ENCODE data around the gene WDR59. TPM values are rescaled to one million over a fixed set of nuclear protein-coding genes. Genes with fewer than 3 reads are reported as not detected.
"Not testable (repeated sequence)": the region's sequence is repeated elsewhere in the genome, so short reads cannot be mapped to it uniquely, and the experiment has no call there.

WDR59 gene
- total and polyA plus RNA-seq, 2 of the 4 experiments (the other 2 are of a cell fraction) = 29.4 to 44.6 TPM

DNA sequence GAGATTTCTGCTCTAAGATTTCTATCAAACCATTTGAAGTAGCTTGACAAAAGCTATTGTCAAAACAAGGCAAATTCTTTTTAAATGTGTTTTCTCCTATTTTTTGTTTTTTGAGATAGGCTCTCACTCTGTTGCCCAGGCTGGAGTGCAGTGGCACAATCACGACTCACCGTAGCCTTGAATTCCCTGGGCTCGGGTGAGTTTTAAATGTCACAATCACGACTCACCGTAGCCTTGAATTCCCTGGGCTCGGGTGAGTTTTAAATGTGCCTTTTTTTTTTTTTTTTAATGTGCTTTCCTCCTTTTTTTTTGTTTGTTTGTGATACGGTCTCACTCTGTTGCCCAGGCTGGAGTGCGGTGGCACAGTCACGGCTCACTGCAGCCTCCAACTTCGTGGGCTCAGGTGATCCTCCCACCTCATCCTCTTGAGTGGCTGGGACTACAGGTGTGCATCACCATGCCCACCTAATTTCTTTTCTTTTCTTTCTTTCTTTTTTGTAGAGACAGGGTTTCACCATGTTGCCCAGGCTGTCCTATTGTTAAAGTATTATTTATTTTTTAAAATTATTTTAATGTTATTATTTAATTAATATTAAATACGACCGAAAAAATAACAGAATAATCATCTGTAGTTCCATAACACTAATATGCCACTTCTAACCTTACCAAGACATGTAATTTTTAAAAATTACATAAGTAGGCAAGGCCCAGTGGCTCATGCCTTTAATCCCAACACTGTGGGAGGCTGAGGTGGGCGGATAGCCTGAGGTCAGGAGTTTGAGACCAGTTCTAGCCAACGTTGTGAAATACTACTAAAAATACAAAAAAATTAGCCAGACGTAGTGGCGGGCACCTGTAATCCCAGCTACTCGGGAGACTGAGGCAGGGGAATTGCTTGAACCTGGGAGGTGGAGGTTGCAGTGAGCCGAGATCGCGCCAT lies 140.6 kb downstream of the WDR59 start:
- Histone ChIP-seq H2AK9ac (replicated peaks; ENCODE audit: low read depth, low read length, poor library complexity) (no peak overlapping the region), H3K9me3 (ENCODE audit: control insufficient read depth, insufficient read depth, low read length) (no peaks in the 10 kb centered on the region), H3K27ac (ENCODE audit: insufficient read depth, low read length) (no peak overlapping the region), H3K27me3 (ENCODE audit: control insufficient read depth, insufficient read depth, low read length) (peaks cover 19% of the 10 kb centered on the region), H2BK120ac (ENCODE audit: low read depth, low read length) (no peak overlapping the region), H3K9ac (ENCODE audit: low read depth, low read length) (no peak overlapping the region), H3K18ac (ENCODE audit: low read depth, low read length) (no peak overlapping the region), H4K5ac (ENCODE audit: low read depth, low read length) (no peak overlapping the region), H2BK20ac (ENCODE audit: low read depth, low read length) (no peak overlapping the region), H3K4me3 (ENCODE audit: insufficient read depth, low read depth, low read length) (no peak overlapping the region), H3K4me1 (ENCODE audit: control insufficient read depth, insufficient read depth, low read length) (no peaks in the 10 kb centered on the region), H4K20me1 (ENCODE audit: insufficient read depth, low read length) (no peaks in the 10 kb centered on the region), H3K56ac (ENCODE audit: extremely low read depth, insufficient read depth, low read length) (no peak overlapping the region), H3K79me1 (ENCODE audit: low read depth in 1 of 2, low read length in 2 of 2) (no peaks in the 10 kb centered on the region), H2BK5ac (ENCODE audit: low read depth, low read length, poor library complexity, severe bottlenecking) (no peak overlapping the region), H2AK5ac (ENCODE audit: low read depth, low read length) (no peak overlapping the region), H3K4ac (ENCODE audit: low read depth, low read length) (no peak overlapping the region), H3K4me2 (ENCODE audit: low read depth, low read length) (no peak overlapping the region), H2AFZ (replicated peaks; ENCODE audit: low read length, poor library complexity) (no peak overlapping the region), H3K9me1 (ENCODE audit: insufficient read depth, low read length) (no peaks in the 10 kb centered on the region), H3K36me3 (ENCODE audit: control insufficient read depth, insufficient read depth, low read length) (no peaks in the 10 kb centered on the region), H3K14ac (replicated peaks; ENCODE audit: low read depth, low read length) (no peak overlapping the region), H4K91ac (ENCODE audit: insufficient read depth, low read depth, low read length) (no peak overlapping the region), H3K23ac (ENCODE audit: low read depth, low read length) (no peak overlapping the region), H4K8ac (ENCODE audit: low read depth in 2 of 2, low read length in 2 of 2) (no peak overlapping the region), H2BK15ac (ENCODE audit: low read depth, low read length) (no peak overlapping the region)
- BruUV-seq (replicated peaks) = no TSS peak
- 0 out of 2 replicates have a peak, but pooled peaks have one; percentile 29 for ATAC-seq (ENCODE audit: low read depth)
- ChIA-PET POLR2A (ENCODE audit: unreplicated experiment) (no interaction called here), CTCF (interaction anchor here (1.2 kb wide), 1 partner anchor 19 kb away, joined by 3 read pairs; no protein-coding TSS in a partner anchor)
- dilution Hi-C loops (cut with HindIII; ENCODE audit: low sequenced_read_pairs, unreplicated experiment) (no loop called here), in situ Hi-C loops (cut with MboI; ENCODE audit: low sequenced_read_pairs) (no loop called here), intact Hi-C loops (cut with micrococcal nuclease) (no loop called here)
- no peak for DNase-seq
- WGBS, 2 experiments (ENCODE audit: extremely low coverage in 2 of 2, insufficient read length in 1 of 2) = 60% methylated on average over 1 of the region's 20 CpGs; no CpG with 5 or more reads in 1 of the 2 experiments
- no peak for TF ChIP-seq CHD1 (IDR thresholded peaks at IDR 0.05; ENCODE audit: low read depth, low read length)
- no peak for TF ChIP-seq CEBPB (IDR thresholded peaks at IDR 0.05; ENCODE audit: low read depth, low read length)
- no peak for TF ChIP-seq MAFK (IDR thresholded peaks at IDR 0.05; ENCODE audit: low read depth, low read length)
- TF ChIP-seq BHLHE40 (IDR thresholded peaks at IDR 0.05; ENCODE audit: low read depth, low read length) = no peak
- TF ChIP-seq RCOR1 (IDR thresholded peaks at IDR 0.05; ENCODE audit: insufficient replicate concordance, low read length) = no peak
- no peak for TF ChIP-seq MAZ (IDR thresholded peaks at IDR 0.05; ENCODE audit: borderline replicate concordance, low read depth, low read length)

DNA sequence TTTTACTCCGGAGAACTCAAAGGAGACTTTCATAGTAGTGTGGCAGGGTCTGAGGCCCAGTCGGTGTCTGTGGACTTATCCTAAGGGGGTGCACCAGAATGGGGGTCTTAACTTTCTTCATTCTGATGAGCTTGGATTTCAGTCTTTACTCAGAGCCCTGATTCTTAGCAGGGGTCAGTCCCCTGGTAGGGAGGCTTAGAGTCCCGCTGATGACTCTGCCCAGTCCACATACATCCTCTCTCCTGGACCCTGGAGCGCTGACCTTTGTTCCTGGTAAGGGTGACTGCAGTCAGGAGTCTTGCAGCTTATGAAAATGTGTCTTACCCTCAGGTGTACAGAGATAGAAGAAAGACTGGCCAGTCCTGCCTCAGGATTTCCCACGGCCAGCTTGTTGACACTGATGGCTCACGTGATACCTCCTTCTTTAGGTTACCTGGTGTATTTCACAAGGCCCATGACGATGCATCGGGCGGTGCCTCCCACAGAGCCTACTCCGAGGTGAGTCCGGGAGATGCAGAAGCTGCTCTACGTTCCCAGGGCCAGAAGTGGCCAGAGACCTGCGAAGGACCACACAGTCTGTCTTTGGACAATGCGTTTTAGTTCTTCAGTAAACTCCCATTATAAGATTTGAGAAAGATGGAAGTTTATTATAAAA lies 141.4 kb downstream of the WDR59 start:
- POLR2A ChIA-PET (ENCODE audit: unreplicated experiment); H3K9me3 ChIP-seq (ENCODE audit: control insufficient read depth, insufficient read depth, low read length); H2AK5ac ChIP-seq (ENCODE audit: low read depth, low read length); ATAC-seq (ENCODE audit: low read depth); H2BK15ac ChIP-seq (ENCODE audit: low read depth, low read length); H3K4me2 ChIP-seq (ENCODE audit: low read depth, low read length); H2BK120ac ChIP-seq (ENCODE audit: low read depth, low read length); H3K4me1 ChIP-seq (ENCODE audit: control insufficient read depth, insufficient read depth, low read length); dilution Hi-C loops (cut with HindIII; ENCODE audit: low sequenced_read_pairs, unreplicated experiment); H3K4ac ChIP-seq (ENCODE audit: low read depth, low read length); H3K14ac ChIP-seq (replicated peaks; ENCODE audit: low read depth, low read length); H3K36me3 ChIP-seq (ENCODE audit: control insufficient read depth, insufficient read depth, low read length); H4K8ac ChIP-seq (ENCODE audit: low read depth in 2 of 2, low read length in 2 of 2); H3K56ac ChIP-seq (ENCODE audit: extremely low read depth, insufficient read depth, low read length); H3K4me3 ChIP-seq (ENCODE audit: insufficient read depth, low read depth, low read length); H4K5ac ChIP-seq (ENCODE audit: low read depth, low read length); BruUV-seq (replicated peaks); in situ Hi-C loops (cut with MboI; ENCODE audit: low sequenced_read_pairs); H2BK5ac ChIP-seq (ENCODE audit: low read depth, low read length, poor library complexity, severe bottlenecking); H3K23ac ChIP-seq (ENCODE audit: low read depth, low read length); H3K79me1 ChIP-seq (ENCODE audit: low read depth in 1 of 2, low read length in 2 of 2); H2AFZ ChIP-seq (replicated peaks; ENCODE audit: low read length, poor library complexity); H3K9ac ChIP-seq (ENCODE audit: low read depth, low read length); H3K18ac ChIP-seq (ENCODE audit: low read depth, low read length); DNase-seq; H3K9me1 ChIP-seq (ENCODE audit: insufficient read depth, low read length); H4K20me1 ChIP-seq (ENCODE audit: insufficient read depth, low read length); H2BK20ac ChIP-seq (ENCODE audit: low read depth, low read length); H2AK9ac ChIP-seq (replicated peaks; ENCODE audit: low read depth, low read length, poor library complexity); H4K91ac ChIP-seq (ENCODE audit: insufficient read depth, low read depth, low read length); H3K27ac ChIP-seq (ENCODE audit: insufficient read depth, low read length); intact Hi-C loops (cut with micrococcal nuclease): not testable (repeated sequence)
- no CpG with 5 or more reads among the region's 14 CpGs for WGBS, 2 experiments (ENCODE audit: extremely low coverage in 2 of 2, insufficient read length in 1 of 2)
- peaks cover 17% of the 10 kb centered on the region for H3K27me3 ChIP-seq (ENCODE audit: control insufficient read depth, insufficient read depth, low read length)
- CTCF ChIA-PET = interaction anchor here (1.2 kb wide), 1 partner anchor 19 kb away, joined by 3 read pairs; no protein-coding TSS in a partner anchor

Data from IMR-90 (cell line).